Progenitor cell of endocrine pancreas (in vitro differentiated cells): ENCODE results near the gene FUT9. TPM values are rescaled to one million over a fixed set of nuclear protein-coding genes. Genes with fewer than 3 reads are reported as not detected.

ENCODE experiments used
- DNase-seq: peaks from one replicate; pipeline ENCODE4 v3.0.0; 2021; ENCODE audit warnings: low spot score; ENCODE audit not compliant: unreplicated experiment
- H3K27ac Mint-ChIP-seq: 2 replicates; pipeline ENCODE4 v1.8.0; 2021; ENCODE audit warnings: mild to moderate bottlenecking, moderate library complexity, mixed read lengths
- H3K27me3 Mint-ChIP-seq: 2 replicates; pipeline ENCODE4 v1.8.0; 2021; ENCODE audit warnings: mixed read lengths
- H3K36me3 Mint-ChIP-seq: 2 replicates; pipeline ENCODE4 v1.8.0; 2022; ENCODE audit warnings: mixed read lengths; ENCODE audit not compliant: insufficient read depth
- H3K4me1 Mint-ChIP-seq: 2 replicates; pipeline ENCODE4 v1.8.0; 2021; ENCODE audit warnings: low read depth, mixed read lengths
- H3K4me3 Mint-ChIP-seq: 2 replicates; pipeline ENCODE4 v1.8.0; 2021; ENCODE audit warnings: low read depth, mild to moderate bottlenecking, moderate library complexity, mixed read lengths
- H3K9me3 Mint-ChIP-seq: 2 replicates; pipeline ENCODE4 v1.8.0; 2021; ENCODE audit warnings: low read depth, mixed read lengths
- CTCF ChIP-seq: fragments of 200-600 bp; sonication (generic); IDR thresholded peaks from one replicate; pipeline ENCODE4 v1.5.0; 2021; ENCODE audit warnings: antibody characterized with exemption, mild to moderate bottlenecking; ENCODE audit not compliant: unreplicated experiment
- total RNA-seq: library from RNA; stranded (reverse); gene quantifications from 2 replicates; pipeline ENCODE4 v1.2.1, GENCODE V29; 2021

FUT9 gene
- total RNA-seq, 1 donor from 2014 or later, result 1.5 TPM

- Mint-ChIP-seq H3K9me3 (no peaks in the 10 kb centered on the region), H3K27ac (no peak overlapping the region), H3K36me3 (no peaks in the 10 kb centered on the region), H3K4me1 (no peaks in the 10 kb centered on the region), H3K27me3 (peaks cover 8% of the 10 kb centered on the region), H3K4me3 (no peak overlapping the region)
- peak; percentile 37 for TF ChIP-seq CTCF
- no peak for DNase-seq
Measured at GRCh38 chr6:96022225-96022624, 6.5 kb downstream of the FUT9 start.

DNA sequence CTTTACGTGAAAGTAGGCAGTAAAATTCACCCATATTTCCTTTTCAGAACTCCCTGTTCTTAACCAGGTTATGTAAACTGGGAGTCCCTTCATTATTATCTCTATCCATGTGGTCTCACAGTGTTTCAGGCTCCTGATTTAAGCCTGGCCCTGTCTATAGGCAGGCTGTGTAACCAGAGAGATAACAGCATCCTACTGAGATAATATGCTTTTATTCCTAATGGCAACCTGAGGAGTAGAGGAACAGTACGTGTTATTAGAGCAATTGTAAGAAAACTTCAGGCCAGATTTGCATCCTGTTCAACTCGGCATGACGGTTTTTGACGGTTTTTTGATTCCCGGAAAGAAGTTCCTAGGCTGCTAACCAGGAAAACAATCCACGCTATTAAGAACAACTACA, 16.9 kb downstream of the FUT9 start:
- Mint-ChIP-seq H3K36me3 (no peaks in the 10 kb centered on the region), H3K4me3 (no peak overlapping the region), H3K27me3 (no peaks in the 10 kb centered on the region), H3K4me1 (peaks cover 7% of the 10 kb centered on the region), H3K9me3 (no peaks in the 10 kb centered on the region), H3K27ac (no peak overlapping the region)
- no peak for DNase-seq
- TF ChIP-seq CTCF, result no peak

- Mint-ChIP-seq H3K36me3 (no peaks in the 10 kb centered on the region), H3K27ac (no peak overlapping the region), H3K27me3 (no peaks in the 10 kb centered on the region), H3K4me1 (no peaks in the 10 kb centered on the region), H3K9me3 (no peaks in the 10 kb centered on the region), H3K4me3 (no peak overlapping the region)
- no peak for TF ChIP-seq CTCF
- DNase-seq, result no peak
Measured at GRCh38 chr6:96051555-96051954, 35.8 kb downstream of the FUT9 start.

DNA sequence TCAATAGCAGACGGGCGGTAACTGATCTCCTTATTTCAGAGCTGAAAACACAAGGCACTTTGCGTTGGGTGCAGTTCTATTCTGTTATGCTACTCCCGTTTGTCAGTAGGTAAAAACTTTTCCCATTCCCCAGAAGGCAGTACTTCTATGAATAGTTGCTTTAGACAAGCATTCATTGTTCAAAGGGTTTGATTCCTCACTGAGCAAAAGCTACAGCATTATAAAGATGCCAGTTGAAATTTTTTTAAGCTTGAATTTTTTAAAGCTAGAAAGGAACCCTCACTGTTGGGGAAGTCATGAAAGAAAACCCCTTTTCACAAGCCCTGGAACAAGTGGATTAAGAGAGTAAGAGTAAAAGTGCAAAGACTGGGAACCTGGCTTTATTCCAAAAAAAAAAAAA, 42.3 kb downstream of the FUT9 start:
- Mint-ChIP-seq H3K4me1 (no peaks in the 10 kb centered on the region), H3K9me3 (peaks cover 1% of the 10 kb centered on the region), H3K4me3 (no peak overlapping the region), H3K36me3 (no peaks in the 10 kb centered on the region), H3K27ac (no peak overlapping the region), H3K27me3 (no peaks in the 10 kb centered on the region)
- no peak for TF ChIP-seq CTCF
- DNase-seq, result no peak

- Mint-ChIP-seq H3K27me3 (no peaks in the 10 kb centered on the region), H3K36me3 (no peaks in the 10 kb centered on the region), H3K27ac (no peak overlapping the region), H3K4me3 (no peak overlapping the region), H3K4me1 (no peaks in the 10 kb centered on the region), H3K9me3 (peaks cover 3% of the 10 kb centered on the region)
- no peak for DNase-seq
- no peak for TF ChIP-seq CTCF
Measured at GRCh38 chr6:96059586-96059985, 43.8 kb downstream of the FUT9 start.
